Measurements from ENCODE around the gene MICAL3. TPM values are rescaled to one million over a fixed set of nuclear protein-coding genes. Genes with fewer than 3 reads are reported as not detected.

The MICAL3 gene
- total RNA-seq, 1 experiment from 2014 or later: 23.7 TPM

GRCh38 chr22:17941471-17942406 is 82.6 kb downstream of the MICAL3 start:
- Histone ChIP-seq H3K27me3 (ENCODE audit: low read length) (no peaks in the 10 kb centered on the region), H3K4me2 (ENCODE audit: low read length) (no peak overlapping the region), H3K36me3 (ENCODE audit: low read depth, low read length) (no peaks in the 10 kb centered on the region), H3K9ac (ENCODE audit: low read length) (no peak overlapping the region), H4K20me1 (ENCODE audit: low read length) (peaks cover 23% of the 10 kb centered on the region; the same call in 1 of the 2 replicates), H3K9me3 (ENCODE audit: low read length) (no peaks in the 10 kb centered on the region), H3K27ac (ENCODE audit: low read length) (no peak overlapping the region), H3K4me3 (ENCODE audit: low read length) (no peak overlapping the region), H3K79me2 (ENCODE audit: low read length) (peaks cover 100% of the 10 kb centered on the region), H3K9me2 (replicated peaks; ENCODE audit: low read length) (no peaks in the 10 kb centered on the region), H3K4me1 (ENCODE audit: insufficient read depth, low read length) (no peaks in the 10 kb centered on the region), H3F3A (ENCODE audit: low read length, unreplicated experiment) (no peaks in the 10 kb centered on the region), H2AFZ (ENCODE audit: low read length) (no peak overlapping the region)
- DNase-seq: no peak
- ChIA-PET CTCF (no interaction called here), POLR2A (ENCODE audit: unreplicated experiment) (no interaction called here)
- ATAC-seq: no peak
- no TSS peak for BruUV-seq (replicated peaks)
- intact Hi-C loops (cut with micrococcal nuclease): no loop called here
- TF ChIP-seq CTCF (conservative IDR thresholded peaks at IDR 0.05; ENCODE audit: low read depth, low read length) (no peak), EZH2 (IDR thresholded peaks at IDR 0.05; ENCODE audit: low read length, unreplicated experiment) (no peak), EZH2phosphoT487 (IDR thresholded peaks at IDR 0.05; ENCODE audit: borderline replicate concordance, low read length) (no peak)

GRCh38 chr22:17939579-17939978 is 84.8 kb downstream of the MICAL3 start:
- peaks cover 19% of the 10 kb centered on the region; the same call in 1 of the 2 replicates for H4K20me1 ChIP-seq (ENCODE audit: low read length)
- H2AFZ ChIP-seq (ENCODE audit: low read length): no peak overlapping the region
- H3F3A ChIP-seq (ENCODE audit: low read length, unreplicated experiment): no peaks in the 10 kb centered on the region
- no peaks in the 10 kb centered on the region for H3K9me2 ChIP-seq (replicated peaks; ENCODE audit: low read length)
- peaks cover 85% of the 10 kb centered on the region for H3K79me2 ChIP-seq (ENCODE audit: low read length)
- ATAC-seq (no peak), DNase-seq (no peak)
- H3K27ac ChIP-seq (ENCODE audit: low read length): no peak overlapping the region
- CTCF ChIA-PET: no interaction called here
- BruUV-seq (replicated peaks): no TSS peak
- H3K4me2 ChIP-seq (ENCODE audit: low read length): no peak overlapping the region
- POLR2A ChIA-PET (ENCODE audit: unreplicated experiment): no interaction called here
- no peaks in the 10 kb centered on the region for H3K27me3 ChIP-seq (ENCODE audit: low read length)
- TF ChIP-seq EZH2phosphoT487 (IDR thresholded peaks at IDR 0.05; ENCODE audit: borderline replicate concordance, low read length) (no peak), EZH2 (IDR thresholded peaks at IDR 0.05; ENCODE audit: low read length, unreplicated experiment) (no peak), CTCF (conservative IDR thresholded peaks at IDR 0.05; ENCODE audit: low read depth, low read length) (no peak)
- no peak overlapping the region for H3K9ac ChIP-seq (ENCODE audit: low read length)
- H3K4me3 ChIP-seq (ENCODE audit: low read length): no peak overlapping the region
- no peaks in the 10 kb centered on the region for H3K4me1 ChIP-seq (ENCODE audit: insufficient read depth, low read length)
- no peaks in the 10 kb centered on the region for H3K36me3 ChIP-seq (ENCODE audit: low read depth, low read length)
- intact Hi-C loops (cut with micrococcal nuclease): no loop called here
- no peaks in the 10 kb centered on the region for H3K9me3 ChIP-seq (ENCODE audit: low read length)

- peaks cover 13% of the 10 kb centered on the region; the same call in 1 of the 2 replicates for H4K20me1 ChIP-seq (ENCODE audit: low read length)
- TF ChIP-seq EZH2 (IDR thresholded peaks at IDR 0.05; ENCODE audit: low read length, unreplicated experiment) (no peak), CTCF (conservative IDR thresholded peaks at IDR 0.05; ENCODE audit: low read depth, low read length) (no peak), EZH2phosphoT487 (IDR thresholded peaks at IDR 0.05; ENCODE audit: borderline replicate concordance, low read length) (no peak)
- ATAC-seq: no peak
- H2AFZ ChIP-seq (ENCODE audit: low read length): no peak overlapping the region
- peaks cover 80% of the 10 kb centered on the region for H3K79me2 ChIP-seq (ENCODE audit: low read length)
- H3K4me3 ChIP-seq (ENCODE audit: low read length): no peak overlapping the region
- H3K9me2 ChIP-seq (replicated peaks; ENCODE audit: low read length): no peaks in the 10 kb centered on the region
- H3K27ac ChIP-seq (ENCODE audit: low read length): no peak overlapping the region
- H3K27me3 ChIP-seq (ENCODE audit: low read length): no peaks in the 10 kb centered on the region
- H3K4me2 ChIP-seq (ENCODE audit: low read length): no peak overlapping the region
- ChIA-PET POLR2A (ENCODE audit: unreplicated experiment) (no interaction called here), CTCF (no interaction called here)
- no TSS peak for BruUV-seq (replicated peaks)
- no peaks in the 10 kb centered on the region for H3K9me3 ChIP-seq (ENCODE audit: low read length)
- H3K4me1 ChIP-seq (ENCODE audit: insufficient read depth, low read length): no peaks in the 10 kb centered on the region
- no peak for DNase-seq
- no peaks in the 10 kb centered on the region for H3F3A ChIP-seq (ENCODE audit: low read length, unreplicated experiment)
- H3K9ac ChIP-seq (ENCODE audit: low read length): no peak overlapping the region
- no peaks in the 10 kb centered on the region for H3K36me3 ChIP-seq (ENCODE audit: low read depth, low read length)
- intact Hi-C loops (cut with micrococcal nuclease): no loop called here
Measured at GRCh38 chr22:17939011-17939410, 85.3 kb downstream of the MICAL3 start.
